Measurements from ENCODE around the gene CBR3.
"Not testable (repeated sequence)": the region's sequence is repeated elsewhere in the genome, so short reads cannot be mapped to it uniquely, and the experiment has no call there.

The CBR3 gene

DNA sequence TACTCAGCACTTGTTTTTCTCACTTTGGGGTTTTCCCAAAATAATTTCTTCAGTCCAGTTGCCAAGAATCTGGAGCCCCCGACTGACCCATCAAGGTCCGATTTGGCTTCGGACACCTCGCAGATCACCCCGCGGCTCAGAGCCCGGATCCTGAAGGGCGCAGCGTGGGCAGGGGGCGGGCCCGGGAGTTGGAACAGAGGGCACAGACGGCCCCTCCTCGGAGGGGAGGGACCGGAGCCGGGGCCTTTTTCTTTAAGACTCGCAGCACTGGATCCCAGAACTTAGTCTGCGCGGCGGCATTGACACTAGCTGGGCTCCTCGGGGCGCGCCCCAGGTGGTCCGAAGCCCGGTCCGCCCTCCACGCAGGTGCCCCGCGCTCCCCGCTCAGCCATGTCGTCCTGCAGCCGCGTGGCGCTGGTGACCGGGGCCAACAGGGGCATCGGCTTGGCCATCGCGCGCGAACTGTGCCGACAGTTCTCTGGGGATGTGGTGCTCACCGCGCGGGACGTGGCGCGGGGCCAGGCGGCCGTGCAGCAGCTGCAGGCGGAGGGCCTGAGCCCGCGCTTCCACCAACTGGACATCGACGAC lies at the start of gene CBR3:
TSS of gene CBR3 (plus strand) at position 277 of the 588 bp plus-strand sequence. CDS start at position 391, 114 bp downstream.
- DNase-seq, result no peak

DNA sequence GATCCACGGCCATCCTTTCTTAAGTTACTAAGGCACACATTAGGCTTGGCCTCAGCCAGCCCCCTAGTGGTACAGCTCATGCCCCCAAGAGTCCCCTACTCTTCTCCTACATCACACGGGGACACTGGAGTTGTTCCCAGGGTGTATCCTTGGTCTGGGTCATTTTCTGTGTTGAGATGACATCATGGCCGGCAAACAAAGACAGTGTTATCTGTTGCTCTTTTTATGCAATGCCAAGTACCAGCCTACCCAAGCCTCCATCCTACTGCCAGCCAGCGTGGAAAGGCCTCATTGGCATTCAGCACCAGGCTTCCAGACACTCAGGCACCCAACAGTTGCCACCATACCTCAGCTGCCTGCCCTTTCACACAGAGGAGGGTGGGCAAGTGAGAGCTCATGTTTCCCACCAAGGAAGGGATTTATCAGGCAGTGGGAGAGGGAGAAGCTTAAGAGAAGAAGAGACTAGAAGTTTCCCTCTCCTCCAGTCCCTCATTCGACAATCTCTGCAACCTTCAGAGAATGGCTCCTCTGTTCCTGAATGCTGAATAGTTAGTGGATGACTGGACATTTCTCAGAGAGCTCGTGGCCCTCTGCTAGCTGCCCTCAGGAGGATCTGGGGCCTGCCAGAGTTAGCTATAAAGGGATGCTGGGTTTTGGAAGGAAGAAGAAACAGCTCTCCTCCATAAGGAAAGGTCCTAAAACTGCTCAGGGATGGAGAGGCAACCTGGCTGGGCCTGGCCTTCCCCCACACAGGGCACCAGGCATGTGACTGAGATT lies 47.3 kb upstream of the CBR3 start:
- DNase-seq, result no peak

DNA sequence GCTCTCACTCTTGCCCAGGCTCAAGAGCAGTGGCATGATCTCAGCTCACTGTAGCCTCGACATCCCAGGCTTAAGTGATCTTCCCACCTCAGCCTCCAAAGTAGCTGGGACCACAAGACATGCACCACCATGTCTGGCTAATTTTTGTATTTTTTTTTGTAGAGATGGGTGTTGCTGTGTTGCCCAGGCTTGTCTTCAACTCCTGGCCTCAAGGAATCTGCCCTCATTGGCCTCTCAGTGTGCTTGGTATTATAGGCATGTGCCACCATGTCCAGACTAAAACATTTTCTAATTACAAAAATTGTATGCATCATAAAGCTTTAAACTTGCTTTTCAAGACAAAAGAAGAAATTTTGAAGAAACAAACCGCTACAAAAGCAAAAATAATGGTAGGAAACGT lies 44.9 kb upstream of the CBR3 start:
- DNase-seq, result no peak

GRCh38 chr21:36092681-36093080 lies 42.2 kb upstream of the CBR3 start:
- no peak for DNase-seq

DNA sequence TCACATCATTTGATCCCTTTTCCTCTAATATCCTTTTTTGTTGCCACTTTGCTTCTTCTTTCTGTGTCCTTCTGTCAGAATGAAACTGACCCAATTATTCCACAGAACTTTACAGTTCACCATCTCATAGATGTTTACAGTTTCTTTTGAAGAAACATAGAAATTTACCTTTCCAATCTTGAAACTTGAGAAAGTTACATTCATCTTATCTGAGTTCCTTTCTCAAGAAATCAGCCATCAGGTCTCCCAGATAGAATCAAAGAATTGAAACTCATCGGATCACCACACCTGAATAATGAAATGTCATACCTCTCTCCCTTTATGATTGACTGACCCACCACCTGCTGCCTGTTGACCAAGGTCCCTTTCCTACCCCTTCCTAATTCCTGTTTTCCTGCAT lies 41.4 kb upstream of the CBR3 start:
- DNase-seq, result no peak

- no peak for DNase-seq
Observed at GRCh38 chr21:36096398-36097290, 38.2 kb upstream of the CBR3 start.

DNA sequence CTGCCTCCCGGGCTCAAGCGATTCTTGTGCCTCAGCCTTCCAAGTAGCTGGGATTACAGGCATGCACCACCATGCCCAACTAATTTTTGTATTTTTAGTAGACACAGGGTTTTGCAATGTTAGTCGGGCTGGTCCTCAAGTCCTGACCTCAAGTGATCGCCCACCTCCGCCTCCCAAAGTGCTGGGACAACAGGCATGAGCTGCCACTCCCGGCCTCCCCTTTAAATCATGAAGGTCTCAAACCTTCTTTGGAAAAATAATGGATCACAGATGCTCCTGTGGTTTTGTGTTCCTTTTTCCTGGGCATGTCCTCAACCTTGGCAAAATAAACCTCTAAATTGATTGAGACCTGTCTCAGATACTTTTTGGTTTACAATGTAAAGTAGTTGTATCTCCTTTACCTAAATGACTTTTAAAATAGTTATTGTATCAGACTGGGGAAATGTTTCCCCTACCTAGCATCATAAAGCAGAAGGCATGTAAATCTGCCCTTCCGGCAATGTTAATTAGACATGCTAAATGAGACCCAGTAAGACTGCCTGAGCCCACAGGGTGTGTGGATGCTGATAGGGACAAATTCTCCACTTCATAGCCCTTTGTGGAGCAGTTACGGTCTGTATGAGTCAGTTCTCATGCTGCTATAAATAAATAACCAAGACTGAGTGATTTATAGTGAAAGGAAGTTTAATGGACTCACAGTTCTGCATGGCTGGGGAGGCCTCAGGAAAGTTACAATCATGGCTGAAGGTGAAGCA lies 37.3 kb upstream of the CBR3 start:
- DNase-seq, result no peak

DNA sequence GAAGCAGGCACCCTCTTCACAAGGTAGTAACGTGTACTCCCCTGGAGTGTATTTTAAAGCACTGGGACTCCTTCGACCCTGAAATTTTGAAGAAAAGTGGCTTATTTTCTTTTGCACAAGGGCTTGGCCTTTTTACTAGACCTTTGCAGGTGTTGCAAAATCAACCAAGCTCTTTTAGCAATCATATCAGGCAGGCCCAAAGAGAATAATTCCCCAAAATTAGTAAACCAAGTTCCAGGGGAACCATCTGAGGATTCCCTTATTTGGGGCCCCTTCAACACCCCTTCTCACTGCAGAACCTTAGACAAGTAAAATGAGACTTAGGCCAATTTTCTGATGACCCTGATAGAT lies 36.7 kb upstream of the CBR3 start:
- no peak for DNase-seq

- no peak for DNase-seq
Observed at GRCh38 chr21:36099000-36099399, 35.9 kb upstream of the CBR3 start.

- not testable (repeated sequence) for DNase-seq
Observed at GRCh38 chr21:36099695-36100211, 35.1 kb upstream of the CBR3 start.

GRCh38 chr21:36100971-36101641 lies 33.8 kb upstream of the CBR3 start:
- no peak for DNase-seq

GRCh38 chr21:36103434-36103833 lies 31.4 kb upstream of the CBR3 start:
- DNase-seq, result no peak

DNA sequence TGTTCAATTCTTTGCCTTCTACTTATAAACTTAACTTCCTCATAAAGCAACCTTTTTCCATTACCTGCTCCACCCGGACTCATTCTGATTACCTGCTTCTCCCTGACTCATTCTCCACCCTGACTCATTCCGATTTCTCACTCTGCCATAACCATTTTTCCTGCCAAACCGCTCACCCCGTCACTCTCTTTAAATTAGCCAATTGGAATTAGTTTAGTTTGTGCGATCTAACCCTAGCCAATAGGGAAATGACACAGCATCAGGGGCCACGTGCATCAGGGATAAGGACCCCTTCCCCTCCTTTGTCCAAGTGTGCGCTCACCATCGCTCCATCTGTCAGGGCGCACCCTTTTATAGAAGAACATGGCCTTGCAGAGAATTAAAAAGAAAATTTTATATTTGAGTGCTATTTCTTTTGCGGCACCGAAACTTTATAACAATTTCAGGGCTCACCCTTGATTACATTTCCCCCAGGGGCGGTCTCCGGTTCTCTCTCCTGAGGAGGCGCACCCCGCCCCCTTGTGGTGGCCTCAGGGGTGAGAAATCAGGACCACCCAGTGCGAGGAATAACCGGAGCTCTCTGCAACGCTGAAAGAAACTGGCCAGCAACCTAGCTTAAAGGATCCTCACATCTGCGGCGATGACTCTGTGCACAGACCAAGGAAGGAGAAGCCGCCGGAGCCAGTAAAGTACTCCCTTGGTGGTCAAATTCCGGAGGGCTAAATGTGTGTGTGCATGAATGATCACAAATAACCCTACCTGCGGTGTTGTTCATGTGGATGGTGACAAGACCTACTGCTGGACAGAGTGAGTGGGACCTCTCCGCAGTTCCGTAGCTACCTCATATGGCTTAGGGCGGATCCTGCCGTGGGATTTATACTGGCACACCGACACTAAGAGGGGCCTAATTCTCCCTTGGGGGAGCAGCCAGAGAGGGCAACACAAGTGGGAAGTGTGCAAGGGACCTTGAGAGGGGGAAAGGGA lies 30.3 kb upstream of the CBR3 start:
- no peak for DNase-seq

DNA sequence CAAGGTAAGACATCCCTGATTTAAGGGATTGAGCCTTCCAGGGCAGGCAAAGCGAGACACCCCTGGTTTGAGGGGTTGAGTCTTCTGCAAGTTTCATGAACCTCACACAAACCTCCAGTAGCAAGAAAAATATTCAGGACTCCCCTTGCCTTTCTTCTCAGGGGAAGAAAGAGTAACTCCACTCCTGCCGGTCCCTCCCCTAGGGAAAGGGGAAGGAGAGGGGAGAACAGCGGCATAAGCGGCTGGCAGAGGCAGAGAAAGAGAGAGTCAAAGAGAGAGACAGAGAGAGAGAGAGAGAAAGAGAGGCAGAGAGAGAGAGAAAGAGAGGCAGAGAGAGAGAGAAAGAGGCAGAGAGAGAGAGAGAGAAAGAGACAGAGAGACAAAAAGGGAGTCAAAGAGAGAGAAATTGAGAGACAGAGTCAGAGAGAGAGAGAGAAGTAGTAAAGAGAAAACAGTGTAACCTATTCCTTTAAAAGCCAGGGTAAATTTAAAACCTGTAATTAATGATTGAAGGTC lies 29.5 kb upstream of the CBR3 start:
- no peak for DNase-seq

DNA sequence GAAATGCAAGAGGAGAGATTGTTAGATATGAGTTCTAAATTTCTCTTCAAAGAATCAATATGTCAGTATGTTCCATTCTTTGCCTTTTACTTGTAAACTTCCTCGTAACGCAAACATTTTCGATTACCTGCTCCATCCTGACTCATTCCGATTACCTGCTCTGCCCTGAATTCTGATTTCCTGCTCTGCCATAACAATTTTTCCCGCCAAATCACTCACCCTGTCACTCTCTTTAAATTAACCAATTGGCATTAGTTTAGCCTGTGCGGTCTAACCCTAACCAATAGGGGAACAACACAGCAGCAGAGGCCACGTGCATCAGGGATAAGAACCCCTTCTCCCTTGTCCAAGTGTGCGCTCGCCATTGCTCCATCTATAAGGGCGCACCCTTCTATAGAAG lies 25.0 kb upstream of the CBR3 start:
- DNase-seq, result no peak

DNA sequence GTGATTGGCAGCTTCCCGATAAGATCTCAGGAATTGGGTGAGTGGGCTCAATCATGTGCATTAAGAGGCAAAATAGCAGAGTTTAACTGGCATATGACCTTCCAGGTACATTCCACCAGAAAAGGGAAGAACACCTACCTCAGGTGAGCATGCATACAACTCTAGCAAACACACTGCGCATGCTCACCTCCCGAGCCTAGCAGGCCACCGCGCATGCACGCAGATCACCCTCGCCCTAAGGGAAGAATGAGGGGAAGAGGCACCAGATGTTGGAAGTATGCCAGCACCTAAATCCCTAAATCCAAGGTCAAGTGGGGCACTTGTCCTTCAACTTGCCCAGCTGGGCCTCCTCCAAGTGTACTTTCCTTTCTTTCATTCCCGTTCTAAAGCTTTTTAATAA lies 23.6 kb upstream of the CBR3 start:
- DNase-seq, result no peak

DNA sequence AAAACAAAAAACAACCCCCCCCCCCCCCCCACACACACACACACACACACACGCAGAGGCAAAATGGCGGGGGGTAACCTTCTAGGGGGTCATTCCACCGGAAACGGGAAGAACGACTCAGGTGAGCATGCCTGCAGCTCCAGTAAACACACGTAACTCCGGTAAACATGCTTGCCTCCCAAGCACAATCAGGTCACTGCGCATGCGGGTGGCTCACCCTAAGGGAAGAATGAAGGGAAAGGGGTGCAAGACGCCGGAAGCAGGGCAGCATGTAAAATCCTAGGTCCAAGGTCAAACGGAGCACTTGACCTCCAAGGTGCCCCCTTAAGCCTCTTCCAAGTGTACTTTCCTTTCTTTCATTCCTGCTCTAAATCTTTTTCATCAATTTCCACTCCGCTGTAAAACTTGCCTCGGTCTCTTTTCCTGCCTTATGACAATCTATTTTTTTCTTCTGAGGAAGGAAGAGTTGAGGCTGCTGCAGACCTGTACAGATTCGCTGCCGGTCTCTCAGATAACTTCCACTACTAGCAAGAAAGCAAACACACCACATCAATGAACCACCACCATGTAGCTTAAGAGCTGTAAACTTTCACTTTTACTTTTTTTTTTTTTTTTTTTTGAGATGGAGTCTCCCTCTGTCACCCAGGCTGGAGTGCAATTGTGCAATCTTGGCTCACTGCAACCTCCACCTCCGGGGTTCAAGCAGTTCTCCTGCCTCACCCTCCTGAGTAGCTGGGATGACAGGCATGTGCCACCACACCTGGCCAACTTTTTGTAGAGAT lies 21.0 kb upstream of the CBR3 start:
- DNase-seq, result no peak

DNA sequence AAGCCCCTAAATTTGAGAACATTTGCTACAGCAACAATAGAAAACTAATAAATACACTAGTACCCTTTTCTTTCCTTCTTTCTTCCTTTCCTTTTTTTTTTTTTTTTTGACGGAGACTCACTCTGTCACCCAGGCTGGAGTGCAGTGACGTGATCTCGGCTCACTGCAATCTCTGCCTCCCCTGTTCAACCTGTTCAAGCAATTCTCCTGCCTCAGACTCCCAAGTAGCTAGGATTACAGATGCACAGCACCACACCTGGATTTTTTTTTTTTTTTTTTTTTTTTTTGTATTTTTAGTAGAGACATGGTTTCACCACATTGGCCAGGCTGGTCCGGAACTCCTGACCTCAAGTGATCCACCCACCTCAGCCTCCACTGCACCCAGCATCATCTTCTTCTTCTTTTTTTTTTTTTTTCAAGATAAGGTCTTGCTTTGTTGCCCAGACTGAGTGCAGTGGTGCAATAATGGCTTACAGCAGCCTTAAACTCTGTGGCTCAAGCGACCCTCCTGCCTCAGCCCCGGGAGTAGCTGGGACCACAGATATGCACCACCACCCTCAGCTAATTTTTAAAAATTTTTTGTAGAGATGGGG lies 19.6 kb upstream of the CBR3 start:
- DNase-seq, result no peak

DNA sequence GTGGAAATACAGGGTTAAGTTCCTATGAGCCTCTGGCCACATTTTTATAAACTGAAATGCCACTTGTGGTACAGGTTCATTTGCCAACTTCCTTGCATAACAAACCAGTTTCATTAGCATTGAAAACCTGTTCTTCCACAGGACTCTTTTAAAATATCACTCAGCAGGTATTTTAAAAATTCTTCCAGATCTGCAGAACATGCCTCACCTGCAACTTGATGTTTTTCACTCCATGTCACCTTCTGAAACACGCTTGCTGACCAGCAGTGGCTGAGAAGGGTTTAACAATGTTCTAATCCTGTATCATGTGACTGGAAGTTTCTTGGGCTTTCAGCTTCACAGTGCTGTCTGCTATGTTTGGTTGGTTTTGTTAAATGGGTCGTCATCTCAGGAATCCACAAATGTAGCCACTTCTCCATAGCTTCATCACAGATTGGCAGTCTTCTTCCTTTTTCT lies 17.6 kb upstream of the CBR3 start:
- DNase-seq, result no peak

All from DMS 273 treated with DMSO at 0.1 percent for 48 hours (cell line).